ENCODE measurements around the gene CAMKMT.

CAMKMT gene

GRCh38 chr2:44743473-44743872 lies 381.7 kb downstream of the CAMKMT start:
- no peak for DNase-seq (ENCODE audit: low read depth)

DNA sequence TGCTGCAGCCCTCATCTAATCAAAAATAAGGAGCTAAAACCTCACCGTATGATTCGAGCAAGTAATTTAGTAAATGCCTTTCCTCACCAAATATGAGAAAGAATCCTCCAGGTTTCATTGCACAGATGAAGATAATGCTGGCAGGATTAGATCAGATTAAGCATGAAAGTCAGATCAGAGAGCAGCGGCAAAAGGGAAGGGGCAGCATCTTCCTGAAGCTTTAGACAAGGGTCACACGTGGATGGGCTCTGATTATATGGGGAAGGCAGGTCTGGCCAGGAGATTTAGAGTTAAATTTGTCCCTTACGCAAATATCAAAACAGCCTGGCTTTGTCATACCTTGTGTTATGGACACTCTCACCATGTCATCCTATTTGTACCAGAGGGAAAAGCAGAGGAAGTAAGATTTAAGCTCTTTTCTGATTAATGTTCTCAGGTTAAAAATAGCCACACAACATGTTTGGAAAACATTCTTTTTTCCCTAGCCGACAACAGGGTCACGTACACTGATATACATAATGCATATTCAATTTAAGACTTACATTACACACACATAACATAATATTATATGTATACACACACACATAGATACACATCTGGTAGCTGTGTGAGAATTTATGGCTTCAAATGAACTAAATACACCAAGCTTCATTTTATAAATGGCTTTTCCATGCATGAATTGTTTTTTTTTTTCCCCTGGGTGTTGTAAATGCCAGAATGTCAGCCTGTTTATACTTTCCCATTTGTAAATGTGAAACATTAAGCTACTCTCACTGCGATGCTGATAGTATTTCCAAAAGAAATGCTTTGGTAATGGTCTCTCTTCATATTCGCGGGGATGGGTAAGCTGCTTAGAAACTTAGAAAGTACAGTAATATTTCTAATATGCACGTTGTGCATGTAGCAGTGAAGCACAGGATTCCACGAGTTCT lies 383.5 kb downstream of the CAMKMT start:
- DNase-seq (ENCODE audit: low read depth) = no peak

DNA sequence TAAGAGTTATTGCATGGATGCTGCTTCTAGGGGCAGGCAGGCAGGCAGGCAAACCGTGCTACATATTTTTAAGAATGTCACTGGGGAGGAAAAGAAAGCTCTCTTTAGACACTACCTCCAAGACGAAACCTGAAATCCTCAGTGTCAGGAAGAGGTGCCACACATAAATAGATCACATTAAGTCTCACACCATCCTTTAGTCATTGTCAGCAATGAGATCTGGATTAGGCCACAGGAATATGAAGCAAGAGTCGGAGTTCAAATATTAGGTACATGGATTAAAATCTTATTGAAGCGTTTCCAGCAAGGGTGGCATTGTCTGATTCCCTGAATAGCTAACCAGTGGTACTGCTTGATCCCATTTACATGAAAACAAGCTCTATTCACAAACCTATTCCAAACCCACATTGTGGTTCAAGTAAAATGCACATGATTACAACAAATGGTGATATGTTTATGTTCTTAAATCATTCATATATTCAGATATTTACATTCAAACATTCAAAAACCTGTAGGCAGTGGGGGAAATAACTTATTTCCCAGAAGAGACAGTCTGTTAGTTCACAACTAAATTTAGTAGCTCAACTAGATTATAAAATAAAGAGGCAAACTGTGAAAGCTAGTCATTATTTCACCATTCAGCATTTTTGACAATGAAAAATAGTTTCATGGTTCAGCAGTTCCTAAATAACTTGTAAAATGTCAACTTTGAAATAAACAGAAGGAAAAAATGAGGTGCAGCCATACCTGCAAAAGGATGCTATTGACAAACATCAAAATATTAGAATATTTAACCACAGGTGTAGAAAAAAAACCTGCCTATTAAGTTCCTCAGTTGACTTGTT lies 384.4 kb downstream of the CAMKMT start:
- DNase-seq (ENCODE audit: low read depth) = no peak

GRCh38 chr2:44746856-44747615 lies 385.3 kb downstream of the CAMKMT start:
- DNase-seq (ENCODE audit: low read depth) = no peak

- no peak for DNase-seq (ENCODE audit: low read depth)
Observed at GRCh38 chr2:44747794-44748193, 386.0 kb downstream of the CAMKMT start.

DNA sequence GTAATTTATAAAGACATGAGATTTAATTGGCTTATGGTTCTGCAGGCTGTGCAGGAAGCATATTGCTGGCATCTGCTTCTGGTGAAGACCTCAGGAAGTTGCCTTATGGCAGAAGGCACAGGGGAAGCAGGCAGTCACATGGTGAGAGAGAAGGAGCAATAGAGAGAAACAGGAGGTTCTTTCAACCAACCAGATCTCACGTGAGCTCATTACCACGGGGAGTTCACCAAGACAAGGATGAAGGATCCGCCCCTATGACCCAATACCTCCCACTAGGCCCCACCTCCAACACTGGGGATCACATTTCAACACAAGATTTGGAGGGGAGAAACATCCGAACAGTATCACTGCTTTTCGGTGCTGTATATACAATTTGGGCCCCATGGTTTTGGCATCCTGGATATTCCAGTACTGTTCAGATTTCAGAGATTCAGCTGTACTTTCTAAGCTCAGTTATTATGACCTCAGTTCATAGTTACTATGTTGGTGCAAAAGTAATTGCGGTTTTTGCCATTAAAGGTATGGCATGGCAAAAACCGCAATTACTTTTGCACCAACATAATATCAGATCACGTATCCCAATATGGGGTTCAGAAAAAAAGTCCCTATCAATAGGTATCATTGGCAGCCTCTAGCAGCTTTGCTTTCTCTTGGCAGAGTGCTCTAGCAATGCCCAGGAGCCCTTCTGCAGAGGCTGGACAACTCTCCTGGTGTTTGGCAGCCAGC lies 390.2 kb downstream of the CAMKMT start:
- no peak for DNase-seq (ENCODE audit: low read depth)

- no peak for DNase-seq (ENCODE audit: low read depth)
Observed at GRCh38 chr2:44752761-44753160, 391.0 kb downstream of the CAMKMT start.

GRCh38 chr2:44753552-44754285 lies 392.0 kb downstream of the CAMKMT start:
- no peak for DNase-seq (ENCODE audit: low read depth)

DNA sequence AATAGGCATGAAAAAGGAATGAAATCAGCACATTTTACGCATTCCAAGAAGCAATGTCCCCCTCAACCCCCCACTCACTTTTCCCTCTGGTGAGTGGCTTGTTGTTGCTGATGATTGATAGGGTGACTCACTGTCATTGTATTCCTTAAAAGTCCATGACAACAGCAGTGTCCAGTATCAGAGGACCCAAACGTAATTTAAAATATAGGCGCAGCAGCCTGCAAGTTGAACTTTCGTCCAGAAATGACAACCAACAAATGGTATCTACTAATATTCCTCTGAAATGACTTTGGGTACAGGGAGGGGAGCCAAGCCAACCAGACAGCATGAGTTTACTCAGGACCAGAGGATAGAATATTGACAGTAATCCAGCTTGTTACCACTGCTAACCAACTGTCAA lies 396.8 kb downstream of the CAMKMT start:
- DNase-seq (ENCODE audit: low read depth) = no peak

DNA sequence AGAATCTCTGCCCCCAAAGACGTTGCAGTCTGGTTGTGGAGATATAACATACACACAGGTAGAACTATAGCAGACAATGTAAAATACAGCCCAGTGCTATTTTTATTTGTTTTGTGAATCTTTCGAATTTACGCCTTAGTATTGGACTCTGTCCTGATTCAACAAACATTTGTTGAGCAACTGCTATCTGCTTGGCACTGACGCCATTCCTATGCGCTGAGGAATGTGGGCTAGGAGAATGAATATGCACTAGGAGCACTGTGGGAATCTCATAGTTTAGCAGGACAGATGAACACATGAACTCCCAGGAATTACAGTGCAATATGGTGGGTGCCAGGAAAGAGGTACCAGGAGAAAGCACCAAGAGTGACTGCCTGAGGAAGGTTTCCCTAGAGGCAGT lies 398.1 kb downstream of the CAMKMT start:
- DNase-seq (ENCODE audit: low read depth) = no peak

GRCh38 chr2:44763275-44763782 lies 401.6 kb downstream of the CAMKMT start:
- DNase-seq (ENCODE audit: low read depth) = no peak

DNA sequence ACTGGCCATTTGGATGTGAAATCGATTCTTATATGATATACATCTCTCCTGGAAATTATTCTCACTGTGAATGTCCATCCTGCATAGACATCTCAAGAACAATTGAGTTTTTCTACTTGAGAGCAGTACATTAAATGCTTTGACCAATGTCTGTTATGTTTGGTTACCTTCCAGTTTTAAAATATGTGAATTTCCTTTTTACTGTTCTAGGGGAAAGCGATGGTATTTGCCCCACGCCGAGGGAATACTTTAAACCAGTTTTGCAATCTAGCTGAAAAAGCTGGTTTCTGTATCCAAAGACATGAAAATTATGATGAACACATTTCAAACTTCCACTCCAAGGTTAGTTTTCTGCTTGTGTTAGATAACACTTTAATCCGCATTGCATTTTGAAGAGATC lies 404.5 kb downstream of the CAMKMT start:
- no peak for DNase-seq (ENCODE audit: low read depth)

DNA sequence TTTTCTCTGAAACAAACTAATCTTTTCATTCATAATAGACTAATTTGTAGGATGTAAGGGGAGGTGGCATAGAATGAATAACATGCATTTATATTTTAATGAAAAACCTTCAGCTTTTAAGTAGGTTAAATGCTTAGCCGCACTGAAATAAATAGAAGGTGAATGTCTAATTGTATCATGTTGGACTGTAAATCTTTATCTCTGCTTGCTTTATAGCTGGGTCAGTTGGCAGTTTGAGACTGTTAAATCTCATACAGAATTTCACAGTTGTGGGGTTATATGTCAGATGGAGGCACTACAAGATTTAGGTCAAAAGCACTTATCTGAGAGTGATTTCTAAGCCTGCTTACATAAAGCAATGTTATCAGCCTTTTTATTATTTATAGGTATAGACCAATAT lies 405.0 kb downstream of the CAMKMT start:
- DNase-seq (ENCODE audit: low read depth) = no peak

GRCh38 chr2:44767691-44768090 lies 405.9 kb downstream of the CAMKMT start:
- DNase-seq (ENCODE audit: low read depth) = no peak

- DNase-seq (ENCODE audit: low read depth) = no peak
Observed at GRCh38 chr2:44768438-44769236, 406.9 kb downstream of the CAMKMT start.

DNA sequence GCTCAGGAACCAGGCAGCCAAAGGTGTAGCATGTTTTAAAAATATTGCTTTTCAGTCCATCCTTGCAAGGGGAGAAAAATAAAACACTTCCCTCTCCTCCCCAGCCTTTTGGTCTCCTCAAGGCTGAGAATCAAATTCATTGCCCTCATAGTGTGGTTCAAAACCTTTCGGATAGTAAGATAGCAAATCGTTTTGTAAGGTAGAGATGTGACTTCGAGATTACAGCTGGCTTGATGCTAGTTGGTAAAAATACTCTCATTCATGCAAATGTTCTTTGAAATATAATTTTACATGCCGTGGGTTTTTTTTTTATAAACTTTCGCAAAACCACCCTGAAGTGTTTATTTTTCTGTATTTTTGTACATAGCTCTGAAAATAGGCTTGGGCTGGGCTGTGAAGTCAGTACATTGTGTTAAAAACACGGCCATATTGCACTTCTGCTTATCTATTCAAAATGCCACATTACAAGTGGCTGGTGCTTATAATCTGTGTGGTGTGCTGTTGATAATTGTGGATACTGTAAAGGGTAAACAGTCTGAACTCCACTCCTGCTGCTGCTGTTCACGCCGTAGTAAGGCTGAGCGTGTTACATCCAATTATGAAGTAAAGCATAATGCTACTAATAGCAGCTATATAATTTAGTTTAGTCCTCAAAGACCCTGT lies 407.7 kb downstream of the CAMKMT start:
- DNase-seq (ENCODE audit: low read depth) = no peak

GRCh38 chr2:44770221-44771195 lies 408.8 kb downstream of the CAMKMT start:
- DNase-seq (ENCODE audit: low read depth) = no peak

GRCh38 chr2:44771522-44771921 lies 409.8 kb downstream of the CAMKMT start:
- no peak for DNase-seq (ENCODE audit: low read depth)

Data from activated T-helper 9 cell treated with anti-CD3 and anti-CD28 coated beads, Interleukin-2, amount 50 U/mL, for 16 hours (primary cell).